ENCODE data around the gene CRIM1.
A peak's percentile ranks its signal among the peaks of the same experiment; 100 is the strongest.

Gene CRIM1

DNA sequence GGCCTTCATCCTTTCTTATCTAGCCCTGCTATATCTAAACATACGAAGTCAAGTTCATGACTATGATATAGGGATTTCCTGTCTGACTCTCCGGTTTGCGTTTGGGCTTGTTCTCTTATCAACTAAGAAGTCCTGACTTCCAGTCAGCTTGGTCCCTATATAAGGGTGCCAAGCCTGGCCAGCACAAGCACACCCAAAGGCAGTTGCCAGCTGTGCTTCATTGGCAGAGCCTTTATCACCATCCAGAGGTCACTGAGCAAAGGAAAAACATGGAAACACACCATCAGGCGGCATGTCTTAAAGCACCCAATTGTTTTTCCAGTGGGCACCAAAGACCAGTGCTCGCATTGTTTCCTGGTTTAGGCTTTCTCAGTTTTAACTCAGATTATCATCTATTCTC is 169.7 kb downstream of the CRIM1 start:
- DNase-seq (ENCODE audit: low read depth), result no peak

DNA sequence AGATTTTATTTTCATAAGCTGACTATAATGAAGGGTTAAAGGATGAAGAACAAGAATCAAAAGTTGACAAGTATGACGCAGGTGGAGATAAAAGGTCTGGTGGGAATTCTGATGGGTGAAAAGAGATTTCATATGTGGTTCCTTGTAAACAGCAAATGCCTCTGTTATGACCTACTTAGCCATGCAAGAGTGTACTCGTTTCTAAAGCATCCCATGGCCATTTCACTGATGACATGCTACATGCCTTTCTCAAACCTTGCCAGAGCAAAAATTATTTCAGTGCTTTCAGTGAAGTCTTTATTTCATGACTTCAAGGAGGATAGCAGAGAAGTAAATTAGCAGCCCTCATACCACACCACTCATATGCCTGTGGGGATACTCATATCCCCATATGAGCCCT is 170.6 kb downstream of the CRIM1 start:
- no peak for DNase-seq (ENCODE audit: low read depth)

DNA sequence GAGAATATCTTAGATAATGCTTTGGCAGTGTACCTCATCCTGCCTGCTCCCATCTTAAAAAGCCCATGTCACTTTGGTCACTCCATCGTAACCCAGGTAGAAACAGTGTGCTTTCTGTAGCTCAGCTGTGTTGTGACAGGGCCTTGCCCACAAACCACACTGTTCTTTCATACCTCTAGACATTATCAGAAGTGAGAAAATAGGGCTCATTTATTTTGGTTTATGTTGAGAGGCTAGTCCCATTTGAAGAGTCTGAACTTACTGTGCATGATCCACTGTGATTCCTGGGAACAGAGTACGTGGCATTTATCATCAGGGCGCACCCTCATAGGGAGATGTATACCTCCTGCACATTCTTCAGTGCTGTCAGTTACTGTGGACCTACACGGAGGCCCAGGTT is 172.7 kb downstream of the CRIM1 start:
- DNase-seq (ENCODE audit: low read depth), result no peak

DNA sequence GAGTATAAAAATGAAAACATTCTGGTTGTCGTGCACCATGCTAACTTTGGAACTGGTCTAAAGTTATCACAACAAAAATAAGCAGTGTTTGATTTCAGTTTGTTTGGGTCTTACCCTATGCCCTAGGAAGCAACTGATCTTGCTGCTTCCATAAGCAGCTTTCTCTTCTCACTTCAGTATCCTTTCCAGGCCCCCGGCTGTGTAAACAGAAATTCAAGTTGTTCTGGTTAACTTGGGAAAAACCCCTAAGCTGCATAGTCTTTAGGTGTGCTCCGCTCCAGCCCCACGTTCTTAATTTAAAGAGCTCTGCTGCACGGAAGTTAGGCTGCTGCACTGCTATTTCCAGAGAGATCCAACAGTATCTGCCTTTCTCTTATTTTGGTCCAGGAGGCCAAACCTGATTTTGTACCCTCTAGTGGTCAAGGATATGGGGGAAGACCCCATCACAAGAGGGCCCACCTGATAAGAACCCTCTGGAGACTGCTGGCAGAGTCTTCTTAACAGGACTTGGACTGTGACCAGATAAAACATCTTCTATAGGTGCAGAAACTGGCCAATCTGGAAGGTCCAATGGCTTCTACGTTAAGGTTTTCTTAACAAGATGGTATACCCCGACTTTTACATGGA is 173.3 kb downstream of the CRIM1 start:
- DNase-seq (ENCODE audit: low read depth), result no peak

DNA sequence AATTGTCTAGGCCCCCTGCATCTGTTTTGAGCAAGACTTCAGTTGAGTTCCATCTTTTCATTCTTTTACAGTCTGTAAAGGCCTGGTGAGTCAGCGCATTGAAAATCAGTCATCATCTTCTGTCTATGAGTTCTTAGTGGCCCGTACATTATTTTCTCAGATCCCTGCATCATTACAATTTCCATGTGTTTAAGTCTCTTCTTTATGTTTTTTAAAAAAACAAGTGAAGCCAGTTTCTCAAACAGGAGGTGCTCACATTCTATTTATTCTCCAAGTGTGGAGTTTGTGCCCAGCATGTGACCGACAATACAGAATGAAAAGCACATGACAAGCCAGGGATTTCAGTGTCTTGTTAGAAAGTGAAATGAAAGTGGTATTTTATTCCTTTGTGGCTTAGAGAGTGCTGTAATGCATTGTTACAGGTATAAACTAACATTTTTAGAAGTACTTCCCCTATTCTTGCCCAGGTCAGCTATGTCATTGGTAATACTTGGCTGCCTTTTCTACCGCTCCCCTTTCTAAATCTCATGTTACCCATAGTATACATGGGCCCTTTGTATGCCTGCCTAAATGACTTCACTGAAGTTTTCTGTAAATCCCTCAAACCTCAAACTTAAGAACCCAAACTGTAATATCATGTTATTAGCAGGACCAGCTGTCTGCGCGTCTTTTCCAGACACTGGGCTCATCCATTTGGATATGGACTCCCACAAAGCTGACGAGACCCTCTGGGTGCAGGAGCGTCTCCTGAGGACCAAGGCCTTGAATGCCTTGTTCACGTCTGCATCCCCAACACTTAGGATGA is 174.8 kb downstream of the CRIM1 start:
- peak; percentile 20 for DNase-seq (ENCODE audit: low read depth)

DNA sequence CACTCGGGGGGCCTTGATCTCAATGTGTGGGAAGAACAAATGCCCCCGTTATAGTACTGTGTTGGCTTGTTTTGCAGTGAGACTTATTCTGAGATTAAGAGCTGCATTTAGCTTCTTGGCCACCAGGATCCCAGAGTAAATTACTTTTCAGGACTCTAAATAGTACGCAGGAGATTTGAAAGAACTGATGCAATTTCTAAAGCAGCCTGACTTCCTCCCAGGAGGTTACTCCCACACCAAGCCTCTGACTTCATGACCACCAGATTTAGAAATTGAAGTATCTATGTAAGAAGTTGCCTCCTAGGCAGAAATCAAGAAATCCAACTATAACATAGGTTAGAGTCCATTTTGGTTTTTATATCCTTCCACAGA is 175.4 kb downstream of the CRIM1 start:
- DNase-seq (ENCODE audit: low read depth), result no peak

DNA sequence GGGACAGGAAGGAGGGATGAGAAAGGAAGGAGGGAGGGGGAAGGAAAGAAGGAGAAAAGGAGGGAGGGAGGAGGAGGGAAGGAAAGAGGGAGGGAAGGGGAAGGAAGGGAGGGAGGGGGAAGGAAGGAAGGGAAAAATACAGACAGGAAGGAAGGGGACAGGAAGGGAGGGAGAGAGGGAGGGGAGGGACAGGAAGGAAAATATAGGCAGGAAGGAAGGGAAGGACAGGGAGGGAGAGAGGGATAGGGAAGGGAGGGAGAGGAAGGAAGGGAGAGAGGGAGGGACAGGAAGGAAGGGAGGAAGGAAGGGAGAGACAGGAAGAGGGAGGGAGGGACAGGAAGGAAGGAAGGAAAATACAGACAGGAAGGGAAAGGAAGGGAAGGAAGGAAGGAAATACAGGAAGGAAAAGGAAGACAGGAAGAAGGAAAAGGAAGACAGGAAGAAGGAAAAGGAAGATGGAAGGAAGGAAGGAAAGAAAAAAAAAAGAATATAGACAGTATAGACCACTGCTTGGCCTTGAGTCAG is 178.8 kb downstream of the CRIM1 start:
- no peak for DNase-seq (ENCODE audit: low read depth)

DNA sequence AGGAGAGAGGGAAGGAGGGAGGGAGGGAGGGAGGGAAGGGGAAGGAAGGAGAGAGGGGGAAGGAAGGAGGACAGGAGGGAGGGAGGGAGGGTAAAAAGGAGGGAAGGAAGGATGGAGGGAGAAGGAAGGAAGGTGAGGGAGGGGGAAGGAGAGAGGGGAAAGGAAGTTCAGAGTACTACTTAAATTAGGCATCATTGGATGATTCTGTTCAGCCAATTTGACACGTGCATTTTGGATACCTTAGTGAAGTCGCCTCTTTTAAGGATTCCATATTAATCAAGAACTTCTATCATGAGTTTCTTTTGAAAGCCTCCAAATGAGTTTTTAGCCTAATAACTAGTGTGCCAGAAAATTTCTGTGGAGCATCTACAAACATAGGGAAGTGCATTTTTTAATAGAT is 179.5 kb downstream of the CRIM1 start:
- no peak for DNase-seq (ENCODE audit: low read depth)

DNA sequence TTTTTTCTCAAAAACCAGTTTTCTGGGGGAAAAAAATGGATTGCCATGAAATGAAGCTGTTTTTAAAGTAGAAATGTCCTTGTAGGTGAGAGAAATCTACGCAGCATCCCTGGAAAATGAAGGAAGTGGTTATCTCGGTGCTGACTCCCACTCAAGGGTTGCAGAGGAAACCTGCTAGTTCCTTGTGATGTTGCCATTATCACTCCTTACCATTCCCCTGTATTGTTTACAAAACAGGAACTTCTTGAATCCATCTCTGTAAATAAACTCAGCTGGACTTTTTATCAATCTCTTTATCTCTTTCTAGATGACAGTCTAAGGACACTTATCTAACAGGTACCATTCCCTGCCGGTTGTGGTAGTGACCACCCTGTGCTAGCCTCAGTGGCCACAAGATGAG is 181.2 kb downstream of the CRIM1 start:
- no peak for DNase-seq (ENCODE audit: low read depth)

DNA sequence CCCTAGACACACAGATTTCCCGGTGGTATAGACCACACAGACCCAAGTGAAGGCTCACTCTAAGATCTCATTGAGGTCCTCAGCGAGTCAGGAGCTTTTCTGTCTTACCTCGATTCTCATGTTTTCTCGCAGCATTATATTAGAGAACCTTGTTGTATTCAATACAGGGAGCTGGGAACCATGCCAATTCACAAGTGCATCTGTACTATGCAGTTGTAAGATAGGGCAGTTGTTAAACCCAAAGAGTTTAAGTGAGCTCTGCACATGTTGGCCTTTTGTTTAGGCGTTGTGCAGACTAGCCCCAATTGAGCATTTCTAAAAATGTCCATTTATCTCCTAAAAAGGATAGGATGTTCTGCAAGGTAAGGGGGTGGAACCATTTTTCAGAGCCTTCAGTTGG is 182.8 kb downstream of the CRIM1 start:
- no peak for DNase-seq (ENCODE audit: low read depth)

DNA sequence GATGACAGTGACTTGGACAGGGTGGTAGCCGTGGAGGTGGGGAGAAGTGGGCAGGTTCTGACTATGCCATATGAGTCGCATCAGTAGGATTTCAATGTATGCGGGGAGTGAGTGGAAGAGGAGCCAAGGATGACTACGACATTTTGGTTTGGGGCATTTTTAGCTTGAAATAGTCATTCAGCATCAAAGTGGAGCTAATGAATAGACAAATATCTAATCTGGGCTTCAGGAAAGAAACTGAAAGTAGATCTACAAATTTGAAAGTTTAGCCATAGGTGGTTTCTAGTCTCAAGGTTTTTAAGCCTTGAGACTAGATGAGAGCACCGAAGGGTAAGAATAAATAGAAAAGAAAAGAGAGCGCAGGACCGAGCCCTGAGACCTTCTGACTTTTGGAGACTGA is 184.1 kb downstream of the CRIM1 start:
- no peak for DNase-seq (ENCODE audit: low read depth)

DNA sequence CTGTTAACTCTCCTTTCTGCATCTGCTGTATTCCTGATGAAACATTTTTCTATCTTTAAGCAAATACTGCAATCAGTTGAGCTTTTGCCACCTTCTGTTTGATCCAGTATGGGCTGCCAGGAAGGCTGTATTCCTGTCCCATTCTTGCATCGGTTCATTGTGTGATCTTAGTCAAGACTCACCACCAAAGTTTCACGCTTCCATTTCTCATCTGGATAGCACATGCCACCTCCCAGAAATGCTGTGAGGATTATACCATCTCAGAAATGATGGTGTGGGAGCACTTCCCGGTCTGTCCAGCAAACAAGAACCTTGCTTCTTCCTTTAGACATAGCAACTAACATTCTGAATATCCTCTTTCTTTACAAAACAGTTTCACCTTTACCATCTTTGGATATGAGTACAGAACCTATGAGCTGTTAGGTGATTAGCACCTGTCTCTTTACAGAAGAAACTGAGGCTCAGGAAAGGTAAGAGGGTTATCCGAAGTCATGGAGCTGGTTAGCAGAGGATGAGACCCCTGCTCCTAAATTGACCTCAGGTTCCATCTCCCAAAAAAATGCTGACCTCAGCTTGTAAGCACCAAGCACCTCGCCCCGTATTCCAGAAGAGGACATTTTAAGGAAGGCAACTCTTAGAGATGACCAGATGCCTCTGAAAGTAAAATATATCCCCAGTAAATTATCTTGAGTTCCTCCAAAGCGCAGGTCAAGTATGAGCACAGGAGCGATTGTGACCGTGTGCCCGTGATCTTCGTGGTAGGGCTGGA is 185.6 kb downstream of the CRIM1 start:
- DNase-seq (ENCODE audit: low read depth), result no peak

DNA sequence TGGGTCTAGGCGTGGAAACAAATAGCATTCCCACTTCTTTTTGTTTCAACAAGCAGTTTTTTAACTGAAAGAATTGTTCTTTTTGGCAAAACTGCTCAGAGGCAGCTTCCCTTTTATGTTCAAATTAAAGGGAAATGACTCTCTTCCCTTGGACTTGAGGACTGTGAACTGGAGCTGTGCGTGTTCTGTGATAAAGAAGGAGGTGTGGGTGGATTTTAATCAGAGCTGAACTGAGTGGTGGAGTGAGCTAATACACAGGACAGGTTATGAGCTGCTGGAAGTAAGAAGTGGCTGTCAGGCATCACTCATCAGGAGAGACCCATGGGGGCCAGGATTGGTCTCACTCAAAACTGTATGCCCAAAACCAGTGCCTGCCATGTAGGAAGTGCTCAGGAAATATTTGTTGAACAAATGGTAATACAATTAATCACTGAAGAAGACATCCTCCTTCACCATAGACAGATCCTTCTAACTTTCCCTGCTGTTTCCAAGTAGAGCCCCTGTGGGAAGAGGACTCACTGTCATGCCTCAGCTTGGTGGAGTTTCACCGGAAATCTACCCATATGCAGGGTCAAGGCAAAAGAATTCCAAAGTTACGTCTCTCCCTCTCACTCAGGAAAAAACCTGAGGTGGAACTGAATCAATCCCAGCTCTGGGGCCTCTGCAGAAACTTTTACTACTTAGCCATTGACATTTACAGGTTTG is 186.5 kb downstream of the CRIM1 start:
- no peak for DNase-seq (ENCODE audit: low read depth)

DNA sequence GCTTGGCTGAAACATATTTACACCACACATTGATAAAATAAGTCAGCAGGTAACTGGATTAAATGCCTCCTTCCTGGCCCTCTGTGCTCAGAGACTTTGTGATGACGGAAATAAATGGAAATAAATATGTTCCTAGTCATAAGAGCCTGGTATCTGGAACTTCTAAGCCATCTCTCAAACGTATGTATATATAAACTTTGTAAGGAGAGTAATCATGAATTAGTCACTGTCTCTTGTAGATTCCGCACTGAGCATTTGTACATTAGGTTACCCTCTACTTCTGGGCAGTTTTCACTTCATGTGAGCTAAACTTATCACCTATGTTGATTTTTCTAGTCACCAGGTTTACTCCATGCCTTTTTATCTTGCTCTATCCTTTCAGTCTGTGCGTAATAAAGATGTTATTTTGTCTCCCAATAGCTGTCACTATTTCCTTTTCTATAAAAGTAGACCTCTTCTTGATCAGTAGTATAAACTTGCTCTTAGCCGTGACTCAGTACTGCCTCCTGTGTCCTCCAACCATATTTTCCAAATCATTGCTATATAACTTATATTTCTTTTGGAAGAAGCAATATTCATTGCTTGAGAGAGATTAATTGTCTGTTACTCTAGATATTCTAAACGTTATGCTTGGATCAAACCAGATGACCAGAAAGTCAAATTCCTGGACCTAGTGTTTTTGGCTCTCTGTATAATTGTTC is 189.2 kb downstream of the CRIM1 start:
- DNase-seq (ENCODE audit: low read depth), result no peak

DNA sequence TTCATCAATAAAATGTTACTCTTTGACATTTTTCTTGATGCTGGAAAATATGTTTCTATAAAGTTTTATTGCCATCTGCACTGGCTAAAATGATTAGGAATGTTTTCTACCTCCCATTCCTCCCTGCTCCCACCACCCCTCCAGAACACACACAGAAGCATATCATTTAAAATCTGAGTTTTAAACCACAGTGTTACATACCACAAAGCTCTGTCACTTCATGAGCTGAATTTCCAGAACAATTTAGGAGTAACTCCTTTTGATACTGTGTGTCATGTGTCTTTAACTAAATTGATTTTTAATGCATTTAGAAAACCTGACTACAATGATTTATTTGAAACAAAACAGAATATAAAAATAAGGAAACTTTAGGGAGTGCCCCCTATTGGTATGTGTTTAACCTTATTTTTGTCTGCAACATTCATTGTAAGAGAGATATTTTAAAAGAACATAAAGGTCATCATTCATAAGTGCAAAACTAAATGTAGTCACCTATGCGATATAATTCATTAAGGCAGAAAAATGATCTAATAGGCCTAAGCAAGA is 190.4 kb downstream of the CRIM1 start:
- no peak for DNase-seq (ENCODE audit: low read depth)

DNA sequence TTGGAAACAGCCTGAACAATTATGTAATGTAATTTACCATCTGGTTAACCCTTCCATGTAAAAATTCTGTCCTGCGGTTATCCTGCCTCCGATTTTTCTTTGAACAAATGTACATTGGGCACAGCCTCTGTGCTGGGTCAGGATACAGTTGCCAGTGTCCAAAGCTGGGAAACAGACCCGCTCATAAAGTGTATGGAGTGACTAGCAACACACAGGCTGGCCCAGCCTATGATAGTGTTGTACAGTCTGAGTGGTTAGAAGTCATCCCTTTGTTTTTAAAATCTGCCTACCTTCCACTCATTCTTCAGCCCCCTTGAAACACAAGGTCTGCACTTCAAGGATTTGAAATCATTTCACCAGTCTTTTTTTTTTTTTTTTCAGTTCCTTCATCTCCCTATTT is 192.3 kb downstream of the CRIM1 start:
- DNase-seq (ENCODE audit: low read depth), result no peak

DNA sequence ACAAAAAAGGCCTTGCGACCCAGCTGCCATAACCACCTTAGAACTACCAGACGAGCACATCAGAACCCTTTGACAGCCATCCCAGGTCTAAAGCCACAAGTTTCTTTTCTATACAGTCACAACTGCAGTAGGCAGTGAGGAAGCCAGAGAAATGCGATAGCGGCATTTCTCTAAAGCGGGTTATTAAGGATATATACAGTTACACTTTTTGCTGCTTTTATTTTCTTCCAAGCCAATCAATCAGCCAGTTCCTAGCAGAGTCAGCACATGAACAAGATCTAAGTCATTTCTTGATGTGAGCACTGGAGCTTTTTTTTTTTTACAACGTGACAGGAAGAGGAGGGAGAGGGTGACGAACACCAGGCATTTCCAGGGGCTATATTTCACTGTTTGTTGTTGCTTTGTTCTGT is 193.6 kb downstream of the CRIM1 start:
- no peak for DNase-seq (ENCODE audit: low read depth)

DNA sequence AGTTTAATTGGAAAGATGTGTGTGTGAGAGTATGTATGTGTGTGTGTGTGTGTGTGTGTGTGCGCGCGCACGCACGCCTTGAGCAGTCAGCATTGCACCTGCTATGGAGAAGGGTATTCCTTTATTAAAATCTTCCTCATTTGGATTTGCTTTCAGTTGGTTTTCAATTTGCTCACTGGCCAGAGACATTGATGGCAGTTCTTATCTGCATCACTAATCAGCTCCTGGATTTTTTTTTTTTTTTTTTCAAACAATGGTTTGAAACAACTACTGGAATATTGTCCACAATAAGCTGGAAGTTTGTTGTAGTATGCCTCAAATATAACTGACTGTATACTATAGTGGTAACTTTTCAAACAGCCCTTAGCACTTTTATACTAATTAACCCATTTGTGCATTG is 194.4 kb downstream of the CRIM1 start:
- no peak for DNase-seq (ENCODE audit: low read depth)

DNA sequence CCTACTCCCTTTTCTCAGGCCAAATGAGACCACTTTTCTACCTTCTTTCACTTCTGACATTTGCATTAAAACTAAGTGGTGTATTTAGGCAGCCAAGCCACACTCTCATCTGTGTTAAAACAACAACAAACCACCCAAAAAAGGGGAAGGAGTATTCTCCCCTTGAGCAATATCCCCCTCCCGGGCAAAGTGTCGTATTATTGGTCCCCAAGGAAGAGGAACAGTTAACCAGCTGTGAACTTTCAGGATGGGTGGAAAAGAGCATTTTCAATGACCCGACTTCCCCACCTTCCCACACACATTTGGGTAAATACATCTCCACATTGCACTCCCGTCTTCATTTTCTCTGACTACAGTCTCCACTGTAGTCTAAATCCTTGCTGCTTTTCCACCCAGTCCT is 198.1 kb downstream of the CRIM1 start:
- DNase-seq (ENCODE audit: low read depth), result no peak

DNA sequence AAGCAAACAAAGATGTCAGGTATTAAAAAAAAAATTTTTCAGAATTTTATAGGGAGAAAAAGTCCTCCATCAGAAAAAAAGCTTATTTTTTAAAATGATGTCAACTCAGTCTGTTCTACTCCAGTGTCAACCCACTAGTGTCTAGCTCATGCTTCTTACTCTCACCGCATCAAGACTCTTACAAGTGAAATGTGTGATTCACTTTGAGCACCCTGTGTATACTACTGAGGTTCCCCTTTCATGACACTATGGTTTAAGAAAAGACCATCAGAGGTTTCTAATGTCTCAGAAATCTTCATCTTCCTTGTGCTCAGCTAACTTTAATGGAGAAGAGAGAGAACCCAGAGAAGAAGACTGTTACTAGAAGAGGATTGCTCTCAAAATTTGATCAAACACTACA is 199.0 kb downstream of the CRIM1 start:
- DNase-seq (ENCODE audit: low read depth), result no peak

DNA sequence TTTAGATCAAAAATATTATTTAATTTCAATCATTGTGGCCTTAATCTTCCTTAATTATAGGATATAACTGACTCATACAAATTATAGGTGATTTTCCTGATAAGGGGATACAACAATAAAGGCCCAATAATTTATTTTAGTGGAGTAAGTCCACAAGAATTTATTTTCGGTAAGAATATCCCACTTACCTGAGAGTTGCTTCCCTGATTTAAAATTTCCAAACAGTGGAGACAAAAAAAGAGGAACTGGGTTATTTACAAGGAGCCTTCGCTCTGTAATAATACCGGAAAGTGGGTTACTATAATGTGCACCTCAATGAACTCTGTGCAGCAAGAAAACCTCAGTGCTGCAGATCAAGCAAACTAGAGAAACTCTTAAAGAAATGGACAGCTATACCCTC is 200.2 kb downstream of the CRIM1 start:
- no peak for DNase-seq (ENCODE audit: low read depth)
